Loucy (cell line): ENCODE measurements around the gene BBC3.

Source experiments
- EZH2phosphoT487 ChIP-seq: fragments of 200-600 bp; IDR thresholded peaks from 2 replicates; pipeline ENCODE4 v1.6.1; 2018; ENCODE audit warnings: antibody characterized with exemption, mild to moderate bottlenecking, moderate library complexity, borderline replicate concordance
- TF ChIP-seq, protein P1 (sequence below): fragments of 200-600 bp; sonication (generic); conservative IDR thresholded peaks from 2 replicates; pipeline ENCODE4 v1.5.1; 2014; ENCODE audit warnings: mild to moderate bottlenecking, antibody characterized with exemption, low read length

DNA sequence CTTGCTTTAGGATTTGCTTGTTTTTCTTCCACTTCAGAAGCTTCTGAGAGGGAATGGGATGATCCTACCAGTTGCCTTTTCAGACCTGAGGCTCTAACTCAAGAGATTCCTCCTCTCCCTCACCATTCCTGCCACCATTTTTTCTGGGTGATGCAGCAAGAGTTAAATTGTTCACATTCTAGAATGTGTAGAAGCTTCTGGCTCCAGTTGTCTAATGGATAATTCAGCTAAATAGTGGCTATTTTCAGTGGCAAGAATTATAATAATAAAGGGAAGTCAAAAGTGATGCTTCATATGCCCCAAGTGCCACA is 20.9 kb downstream of the BBC3 start:
- TF ChIP-seq, protein P1, sequence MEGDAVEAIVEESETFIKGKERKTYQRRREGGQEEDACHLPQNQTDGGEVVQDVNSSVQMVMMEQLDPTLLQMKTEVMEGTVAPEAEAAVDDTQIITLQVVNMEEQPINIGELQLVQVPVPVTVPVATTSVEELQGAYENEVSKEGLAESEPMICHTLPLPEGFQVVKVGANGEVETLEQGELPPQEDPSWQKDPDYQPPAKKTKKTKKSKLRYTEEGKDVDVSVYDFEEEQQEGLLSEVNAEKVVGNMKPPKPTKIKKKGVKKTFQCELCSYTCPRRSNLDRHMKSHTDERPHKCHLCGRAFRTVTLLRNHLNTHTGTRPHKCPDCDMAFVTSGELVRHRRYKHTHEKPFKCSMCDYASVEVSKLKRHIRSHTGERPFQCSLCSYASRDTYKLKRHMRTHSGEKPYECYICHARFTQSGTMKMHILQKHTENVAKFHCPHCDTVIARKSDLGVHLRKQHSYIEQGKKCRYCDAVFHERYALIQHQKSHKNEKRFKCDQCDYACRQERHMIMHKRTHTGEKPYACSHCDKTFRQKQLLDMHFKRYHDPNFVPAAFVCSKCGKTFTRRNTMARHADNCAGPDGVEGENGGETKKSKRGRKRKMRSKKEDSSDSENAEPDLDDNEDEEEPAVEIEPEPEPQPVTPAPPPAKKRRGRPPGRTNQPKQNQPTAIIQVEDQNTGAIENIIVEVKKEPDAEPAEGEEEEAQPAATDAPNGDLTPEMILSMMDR, result no peak
- TF ChIP-seq EZH2phosphoT487, result no peak
